HepG2 (cell line): Measurements from ENCODE around the gene HDLBP. TPM values are rescaled to one million over a fixed set of nuclear protein-coding genes. Genes with fewer than 3 reads are reported as not detected.

Experiments
- HMG20A ChIP-seq: IDR thresholded peaks from 2 replicates; pipeline ENCODE4 v1.6.1; 2016; ENCODE audit warnings: borderline replicate concordance
- HOXA7 ChIP-seq: sonication (generic); formaldehyde crosslinking; IDR thresholded peaks from 2 replicates; pipeline ENCODE4 v1.8.1; 2022; ENCODE audit warnings: mild to moderate bottlenecking, missing genetic modification reagents, moderate library complexity
- JDP2 ChIP-seq: sonication (generic); formaldehyde crosslinking; IDR thresholded peaks from 2 replicates; pipeline ENCODE4 v1.8.1; 2022; ENCODE audit warnings: missing genetic modification reagents, borderline replicate concordance
- MTA1 ChIP-seq: sonication (generic); formaldehyde crosslinking; IDR thresholded peaks from 2 replicates; pipeline ENCODE4 v1.4.0; 2020; ENCODE audit warnings: missing genetic modification reagents, mild to moderate bottlenecking, borderline replicate concordance
- SAP130 ChIP-seq: IDR thresholded peaks from 2 replicates; pipeline ENCODE4 v1.6.1; 2016; ENCODE audit warnings: low read depth
- SOX13 ChIP-seq, 3 experiments: fragments of 450-650 bp in 1 of 3; sonication (generic) in 1 of 3; formaldehyde crosslinking in 1 of 3; IDR thresholded peaks in 2 of 3; conservative IDR thresholded peaks in 1 of 3; 2 replicates each; pipeline versions ENCODE4 v1.5.0 to v1.6.1; 2016 to 2020; ENCODE audit warnings: antibody characterized with exemption in 1 of 3, mild to moderate bottlenecking in 1 of 3, missing compliant biosample characterization in 1 of 3, missing genetic modification reagents in 1 of 3, moderate library complexity in 1 of 3
- STAT5B ChIP-seq: sonication (generic); formaldehyde crosslinking; IDR thresholded peaks from 2 replicates; pipeline ENCODE4 v1.4.0; 2020; ENCODE audit warnings: missing genetic modification reagents
- ZNF468 ChIP-seq: sonication (generic); formaldehyde crosslinking; IDR thresholded peaks from 2 replicates; pipeline ENCODE4 v1.8.0; 2022; ENCODE audit warnings: mild to moderate bottlenecking, moderate library complexity, missing genetic modification reagents
- ZNF782 ChIP-seq: sonication (generic); formaldehyde crosslinking; IDR thresholded peaks from 2 replicates; pipeline ENCODE4 v1.4.0; 2020; ENCODE audit warnings: missing genetic modification reagents, mild to moderate bottlenecking, borderline replicate concordance
- polyA plus RNA-seq, 8 experiments: library from polyadenylated mRNA; depleted of rRNA in 3 of 8; stranded (reverse) in 7 of 8; unstranded in 1 of 8; fragments of >200 nt; fragmentation: Illumina TruSeq in 4 of 8; extraction: Trizol in 4 of 8; gene quantifications; 2 replicates each; pipeline versions ENCODE4 v1.2.1 to v1.2.3, GENCODE V29; 2011 to 2016; ENCODE audit warnings: low read depth in 4 of 8, missing spikeins in 1 of 8, mixed read lengths in 1 of 8; ENCODE audit not compliant: insufficient read depth in 1 of 8
- total RNA-seq, 5 experiments: library from RNA; depleted of rRNA; stranded (reverse); fragments of >200 nt; fragmentation: Illumina TruSeq; extraction: Trizol; gene quantifications; 2 replicates each; pipeline ENCODE4 v1.2.3, GENCODE V29; 2016; ENCODE audit warnings: low read depth in 1 of 5
- TF ChIP-seq, protein P1 (sequence below): sonication (generic); formaldehyde crosslinking; IDR thresholded peaks from 2 replicates; pipeline ENCODE4 v1.4.0; 2020; ENCODE audit warnings: missing genetic modification reagents
- TF ChIP-seq, protein P2 (sequence below): IDR thresholded peaks from 2 replicates; pipeline ENCODE4 v1.6.1; 2012; ENCODE audit warnings: low read depth, low read length, improper control_type of control experiment
- TF ChIP-seq, protein P3 (sequence below): IDR thresholded peaks from 2 replicates; pipeline ENCODE4 v1.6.1; 2012; ENCODE audit warnings: inconsistent platforms
- TF ChIP-seq, protein P4 (sequence below): sonication (generic); formaldehyde crosslinking; IDR thresholded peaks from 2 replicates; pipeline ENCODE4 v1.5.0; 2020; ENCODE audit warnings: mild to moderate bottlenecking, missing genetic modification reagents, borderline replicate concordance

Gene HDLBP
- total and polyA plus RNA-seq, 2 of the 13 experiments (the other 11 are each of a cell fraction or from before 2014, with no cell fraction given), result 464 to 707 TPM

DNA sequence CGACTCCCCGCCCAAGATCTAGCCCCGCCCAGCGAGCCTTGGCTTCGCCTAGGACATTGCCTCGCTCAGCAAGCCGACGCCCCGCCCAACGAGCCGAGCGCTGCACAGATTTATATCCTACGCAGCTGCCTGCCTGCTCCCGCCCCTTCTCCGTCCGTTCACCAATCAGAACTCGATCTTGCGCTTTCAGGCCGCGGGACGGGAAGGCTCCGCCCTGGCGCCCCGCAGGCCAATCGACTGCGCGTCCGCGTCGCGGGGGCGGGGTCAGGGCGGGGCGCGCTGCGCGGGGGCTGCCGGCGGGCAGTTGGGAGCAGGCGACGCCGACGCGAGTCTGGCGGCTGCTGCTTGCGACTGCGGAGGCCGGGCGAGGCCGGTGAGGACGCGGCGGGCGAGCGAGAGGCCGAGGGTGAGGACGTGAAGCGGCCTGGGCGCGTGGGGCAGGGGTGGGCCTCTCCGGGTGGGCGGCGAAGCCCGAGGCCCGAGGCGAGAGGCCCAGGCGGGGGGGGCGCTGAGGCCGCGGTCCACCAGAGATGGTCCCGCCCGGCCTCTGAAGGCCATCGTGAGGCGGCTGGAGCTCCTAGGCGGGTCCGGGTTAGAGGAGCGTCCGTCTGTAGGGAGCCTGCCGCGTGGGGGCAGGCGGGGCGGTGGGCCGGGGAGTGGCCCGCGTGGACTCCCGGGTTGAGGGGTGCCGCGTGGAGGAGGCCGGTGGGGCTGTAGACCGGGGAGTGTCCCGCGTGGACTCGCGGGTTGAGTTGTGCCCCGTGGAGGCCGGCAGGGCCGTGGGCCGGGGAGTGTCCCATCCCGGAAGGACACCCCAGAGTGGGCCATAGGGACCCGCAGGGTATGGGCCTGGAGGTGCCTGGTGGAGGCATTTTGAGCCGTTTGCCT lies 40.8 kb upstream of the HDLBP start, which contains the start of gene FARP2 (continued):
- TF ChIP-seq, protein P1, sequence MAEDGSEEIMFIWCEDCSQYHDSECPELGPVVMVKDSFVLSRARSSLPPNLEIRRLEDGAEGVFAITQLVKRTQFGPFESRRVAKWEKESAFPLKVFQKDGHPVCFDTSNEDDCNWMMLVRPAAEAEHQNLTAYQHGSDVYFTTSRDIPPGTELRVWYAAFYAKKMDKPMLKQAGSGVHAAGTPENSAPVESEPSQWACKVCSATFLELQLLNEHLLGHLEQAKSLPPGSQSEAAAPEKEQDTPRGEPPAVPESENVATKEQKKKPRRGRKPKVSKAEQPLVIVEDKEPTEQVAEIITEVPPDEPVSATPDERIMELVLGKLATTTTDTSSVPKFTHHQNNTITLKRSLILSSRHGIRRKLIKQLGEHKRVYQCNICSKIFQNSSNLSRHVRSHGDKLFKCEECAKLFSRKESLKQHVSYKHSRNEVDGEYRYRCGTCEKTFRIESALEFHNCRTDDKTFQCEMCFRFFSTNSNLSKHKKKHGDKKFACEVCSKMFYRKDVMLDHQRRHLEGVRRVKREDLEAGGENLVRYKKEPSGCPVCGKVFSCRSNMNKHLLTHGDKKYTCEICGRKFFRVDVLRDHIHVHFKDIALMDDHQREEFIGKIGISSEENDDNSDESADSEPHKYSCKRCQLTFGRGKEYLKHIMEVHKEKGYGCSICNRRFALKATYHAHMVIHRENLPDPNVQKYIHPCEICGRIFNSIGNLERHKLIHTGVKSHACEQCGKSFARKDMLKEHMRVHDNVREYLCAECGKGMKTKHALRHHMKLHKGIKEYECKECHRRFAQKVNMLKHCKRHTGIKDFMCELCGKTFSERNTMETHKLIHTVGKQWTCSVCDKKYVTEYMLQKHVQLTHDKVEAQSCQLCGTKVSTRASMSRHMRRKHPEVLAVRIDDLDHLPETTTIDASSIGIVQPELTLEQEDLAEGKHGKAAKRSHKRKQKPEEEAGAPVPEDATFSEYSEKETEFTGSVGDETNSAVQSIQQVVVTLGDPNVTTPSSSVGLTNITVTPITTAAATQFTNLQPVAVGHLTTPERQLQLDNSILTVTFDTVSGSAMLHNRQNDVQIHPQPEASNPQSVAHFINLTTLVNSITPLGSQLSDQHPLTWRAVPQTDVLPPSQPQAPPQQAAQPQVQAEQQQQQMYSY (CRISPR knock-in tag), result no peak
- TF ChIP-seq MTA1 (CRISPR knock-in tag) (peak; percentile 71; the same call in 1 of the 2 replicates), ZNF782 (0 out of 2 replicates have a peak, but pooled peaks have one; percentile 46), STAT5B (CRISPR knock-in tag) (no peak; the same call in none of the 2 replicates), JDP2 (no peak), HOXA7 (CRISPR knock-in tag) (no peak), ZNF468 (CRISPR knock-in tag) (no peak), HMG20A (CRISPR knock-in tag) (no peak), SOX13 (IDR thresholded peaks at IDR 0.05) (no peak), SOX13 (CRISPR knock-in tag; conservative IDR thresholded peaks at IDR 0.05 in 1 of 2, IDR thresholded peaks at IDR 0.05 in 1 of 2) (0 out of 4 replicates have a peak, but pooled peaks of 1 of the 2 experiments have one; percentile 33), SAP130 (CRISPR knock-in tag) (peak; percentile 84)
- TF ChIP-seq, protein P2, sequence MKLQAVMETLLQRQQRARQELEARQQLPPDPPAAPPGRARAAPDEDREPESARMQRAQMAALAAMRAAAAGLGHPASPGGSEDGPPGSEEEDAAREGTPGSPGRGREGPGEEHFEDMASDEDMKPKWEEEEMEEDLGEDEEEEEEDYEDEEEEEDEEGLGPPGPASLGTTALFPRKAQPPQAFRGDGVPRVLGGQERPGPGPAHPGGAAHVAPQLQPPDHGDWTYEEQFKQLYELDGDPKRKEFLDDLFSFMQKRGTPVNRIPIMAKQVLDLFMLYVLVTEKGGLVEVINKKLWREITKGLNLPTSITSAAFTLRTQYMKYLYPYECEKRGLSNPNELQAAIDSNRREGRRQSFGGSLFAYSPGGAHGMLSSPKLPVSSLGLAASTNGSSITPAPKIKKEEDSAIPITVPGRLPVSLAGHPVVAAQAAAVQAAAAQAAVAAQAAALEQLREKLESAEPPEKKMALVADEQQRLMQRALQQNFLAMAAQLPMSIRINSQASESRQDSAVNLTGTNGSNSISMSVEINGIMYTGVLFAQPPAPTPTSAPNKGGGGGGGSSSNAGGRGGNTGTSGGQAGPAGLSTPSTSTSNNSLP, result 0 out of 2 replicates have a peak, but pooled peaks have one; percentile 9
- TF ChIP-seq, protein P3, sequence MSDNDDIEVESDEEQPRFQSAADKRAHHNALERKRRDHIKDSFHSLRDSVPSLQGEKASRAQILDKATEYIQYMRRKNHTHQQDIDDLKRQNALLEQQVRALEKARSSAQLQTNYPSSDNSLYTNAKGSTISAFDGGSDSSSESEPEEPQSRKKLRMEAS, result peak; percentile 87
- TF ChIP-seq, protein P4, sequence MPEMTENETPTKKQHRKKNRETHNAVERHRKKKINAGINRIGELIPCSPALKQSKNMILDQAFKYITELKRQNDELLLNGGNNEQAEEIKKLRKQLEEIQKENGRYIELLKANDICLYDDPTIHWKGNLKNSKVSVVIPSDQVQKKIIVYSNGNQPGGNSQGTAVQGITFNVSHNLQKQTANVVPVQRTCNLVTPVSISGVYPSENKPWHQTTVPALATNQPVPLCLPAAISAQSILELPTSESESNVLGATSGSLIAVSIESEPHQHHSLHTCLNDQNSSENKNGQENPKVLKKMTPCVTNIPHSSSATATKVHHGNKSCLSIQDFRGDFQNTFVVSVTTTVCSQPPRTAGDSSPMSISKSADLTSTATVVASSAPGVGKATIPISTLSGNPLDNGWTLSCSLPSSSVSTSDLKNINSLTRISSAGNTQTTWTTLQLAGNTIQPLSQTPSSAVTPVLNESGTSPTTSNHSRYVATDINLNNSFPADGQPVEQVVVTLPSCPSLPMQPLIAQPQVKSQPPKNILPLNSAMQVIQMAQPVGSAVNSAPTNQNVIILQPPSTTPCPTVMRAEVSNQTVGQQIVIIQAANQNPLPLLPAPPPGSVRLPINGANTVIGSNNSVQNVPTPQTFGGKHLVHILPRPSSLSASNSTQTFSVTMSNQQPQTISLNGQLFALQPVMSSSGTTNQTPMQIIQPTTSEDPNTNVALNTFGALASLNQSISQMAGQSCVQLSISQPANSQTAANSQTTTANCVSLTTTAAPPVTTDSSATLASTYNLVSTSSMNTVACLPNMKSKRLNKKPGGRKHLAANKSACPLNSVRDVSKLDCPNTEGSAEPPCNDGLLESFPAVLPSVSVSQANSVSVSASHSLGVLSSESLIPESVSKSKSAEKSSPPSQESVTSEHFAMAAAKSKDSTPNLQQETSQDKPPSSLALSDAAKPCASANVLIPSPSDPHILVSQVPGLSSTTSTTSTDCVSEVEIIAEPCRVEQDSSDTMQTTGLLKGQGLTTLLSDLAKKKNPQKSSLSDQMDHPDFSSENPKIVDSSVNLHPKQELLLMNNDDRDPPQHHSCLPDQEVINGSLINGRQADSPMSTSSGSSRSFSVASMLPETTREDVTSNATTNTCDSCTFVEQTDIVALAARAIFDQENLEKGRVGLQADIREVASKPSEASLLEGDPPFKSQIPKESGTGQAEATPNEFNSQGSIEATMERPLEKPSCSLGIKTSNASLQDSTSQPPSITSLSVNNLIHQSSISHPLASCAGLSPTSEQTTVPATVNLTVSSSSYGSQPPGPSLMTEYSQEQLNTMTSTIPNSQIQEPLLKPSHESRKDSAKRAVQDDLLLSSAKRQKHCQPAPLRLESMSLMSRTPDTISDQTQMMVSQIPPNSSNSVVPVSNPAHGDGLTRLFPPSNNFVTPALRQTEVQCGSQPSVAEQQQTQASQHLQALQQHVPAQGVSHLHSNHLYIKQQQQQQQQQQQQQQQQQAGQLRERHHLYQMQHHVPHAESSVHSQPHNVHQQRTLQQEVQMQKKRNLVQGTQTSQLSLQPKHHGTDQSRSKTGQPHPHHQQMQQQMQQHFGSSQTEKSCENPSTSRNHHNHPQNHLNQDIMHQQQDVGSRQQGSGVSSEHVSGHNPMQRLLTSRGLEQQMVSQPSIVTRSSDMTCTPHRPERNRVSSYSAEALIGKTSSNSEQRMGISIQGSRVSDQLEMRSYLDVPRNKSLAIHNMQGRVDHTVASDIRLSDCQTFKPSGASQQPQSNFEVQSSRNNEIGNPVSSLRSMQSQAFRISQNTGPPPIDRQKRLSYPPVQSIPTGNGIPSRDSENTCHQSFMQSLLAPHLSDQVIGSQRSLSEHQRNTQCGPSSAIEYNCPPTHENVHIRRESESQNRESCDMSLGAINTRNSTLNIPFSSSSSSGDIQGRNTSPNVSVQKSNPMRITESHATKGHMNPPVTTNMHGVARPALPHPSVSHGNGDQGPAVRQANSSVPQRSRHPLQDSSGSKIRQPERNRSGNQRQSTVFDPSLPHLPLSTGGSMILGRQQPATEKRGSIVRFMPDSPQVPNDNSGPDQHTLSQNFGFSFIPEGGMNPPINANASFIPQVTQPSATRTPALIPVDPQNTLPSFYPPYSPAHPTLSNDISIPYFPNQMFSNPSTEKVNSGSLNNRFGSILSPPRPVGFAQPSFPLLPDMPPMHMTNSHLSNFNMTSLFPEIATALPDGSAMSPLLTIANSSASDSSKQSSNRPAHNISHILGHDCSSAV (CRISPR knock-in tag), result peak; percentile 58; the same call in 1 of the 2 replicates
